ENCODE results near the gene ESYT3. TPM values are rescaled to one million over a fixed set of nuclear protein-coding genes. Genes with fewer than 3 reads are reported as not detected.

ESYT3 gene
- total and polyA plus RNA-seq, 9 of the 15 experiments (the other 6 are each of a cell fraction or from before 2014, with no cell fraction given), result not detected

GRCh38 chr3:138417559-138417982 is 16.8 kb upstream of the ESYT3 start (continued):
- TF ChIP-seq MITF (IDR thresholded peaks at IDR 0.05), result no peak
- TF ChIP-seq KLF13 (tag; IDR thresholded peaks at IDR 0.05; ENCODE audit: borderline replicate concordance, low read depth), result no peak
- TF ChIP-seq, protein P1, sequence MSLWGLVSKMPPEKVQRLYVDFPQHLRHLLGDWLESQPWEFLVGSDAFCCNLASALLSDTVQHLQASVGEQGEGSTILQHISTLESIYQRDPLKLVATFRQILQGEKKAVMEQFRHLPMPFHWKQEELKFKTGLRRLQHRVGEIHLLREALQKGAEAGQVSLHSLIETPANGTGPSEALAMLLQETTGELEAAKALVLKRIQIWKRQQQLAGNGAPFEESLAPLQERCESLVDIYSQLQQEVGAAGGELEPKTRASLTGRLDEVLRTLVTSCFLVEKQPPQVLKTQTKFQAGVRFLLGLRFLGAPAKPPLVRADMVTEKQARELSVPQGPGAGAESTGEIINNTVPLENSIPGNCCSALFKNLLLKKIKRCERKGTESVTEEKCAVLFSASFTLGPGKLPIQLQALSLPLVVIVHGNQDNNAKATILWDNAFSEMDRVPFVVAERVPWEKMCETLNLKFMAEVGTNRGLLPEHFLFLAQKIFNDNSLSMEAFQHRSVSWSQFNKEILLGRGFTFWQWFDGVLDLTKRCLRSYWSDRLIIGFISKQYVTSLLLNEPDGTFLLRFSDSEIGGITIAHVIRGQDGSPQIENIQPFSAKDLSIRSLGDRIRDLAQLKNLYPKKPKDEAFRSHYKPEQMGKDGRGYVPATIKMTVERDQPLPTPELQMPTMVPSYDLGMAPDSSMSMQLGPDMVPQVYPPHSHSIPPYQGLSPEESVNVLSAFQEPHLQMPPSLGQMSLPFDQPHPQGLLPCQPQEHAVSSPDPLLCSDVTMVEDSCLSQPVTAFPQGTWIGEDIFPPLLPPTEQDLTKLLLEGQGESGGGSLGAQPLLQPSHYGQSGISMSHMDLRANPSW (CRISPR knock-in tag; IDR thresholded peaks at IDR 0.05), result no peak
- TF ChIP-seq NONO (IDR thresholded peaks at IDR 0.05; ENCODE audit: low read depth in 2 of 2, low read length in 1 of 2), result no peak
- no peak for TF ChIP-seq SIRT6 (IDR thresholded peaks at IDR 0.05; ENCODE audit: low read depth, low read length)
- no peak for TF ChIP-seq ZNF121 (CRISPR knock-in tag; conservative IDR thresholded peaks at IDR 0.05)
- no peak for TF ChIP-seq ETV1 (tag; conservative IDR thresholded peaks at IDR 0.05; ENCODE audit: low read depth)
- TF ChIP-seq DNMT1 (IDR thresholded peaks at IDR 0.05), result no peak
- TF ChIP-seq NCOA6 (IDR thresholded peaks at IDR 0.05), result no peak
- TF ChIP-seq STAG1 (CRISPR knock-in tag; IDR thresholded peaks at IDR 0.05; ENCODE audit: borderline replicate concordance), result peak; percentile 60; the same call in 1 of the 2 replicates
- TF ChIP-seq ZNF143 (CRISPR knock-in tag; IDR thresholded peaks at IDR 0.05), result no peak
- TF ChIP-seq U2AF1 (optimal IDR thresholded peaks at IDR 0.05; ENCODE audit: low read depth, low read length), result no peak
- TF ChIP-seq ZNF232 (CRISPR knock-in tag; IDR thresholded peaks at IDR 0.05), result no peak
- TF ChIP-seq XRCC5 (IDR thresholded peaks at IDR 0.05; ENCODE audit: low read depth, low read length), result 0 out of 2 replicates have a peak, but pooled peaks have one; percentile 57
- no peak for TF ChIP-seq CREBBP (IDR thresholded peaks at IDR 0.05; ENCODE audit: low read depth, low read length)
- no peak for TF ChIP-seq ZNF57 (CRISPR knock-in tag; IDR thresholded peaks at IDR 0.05)
- TF ChIP-seq, protein P2, sequence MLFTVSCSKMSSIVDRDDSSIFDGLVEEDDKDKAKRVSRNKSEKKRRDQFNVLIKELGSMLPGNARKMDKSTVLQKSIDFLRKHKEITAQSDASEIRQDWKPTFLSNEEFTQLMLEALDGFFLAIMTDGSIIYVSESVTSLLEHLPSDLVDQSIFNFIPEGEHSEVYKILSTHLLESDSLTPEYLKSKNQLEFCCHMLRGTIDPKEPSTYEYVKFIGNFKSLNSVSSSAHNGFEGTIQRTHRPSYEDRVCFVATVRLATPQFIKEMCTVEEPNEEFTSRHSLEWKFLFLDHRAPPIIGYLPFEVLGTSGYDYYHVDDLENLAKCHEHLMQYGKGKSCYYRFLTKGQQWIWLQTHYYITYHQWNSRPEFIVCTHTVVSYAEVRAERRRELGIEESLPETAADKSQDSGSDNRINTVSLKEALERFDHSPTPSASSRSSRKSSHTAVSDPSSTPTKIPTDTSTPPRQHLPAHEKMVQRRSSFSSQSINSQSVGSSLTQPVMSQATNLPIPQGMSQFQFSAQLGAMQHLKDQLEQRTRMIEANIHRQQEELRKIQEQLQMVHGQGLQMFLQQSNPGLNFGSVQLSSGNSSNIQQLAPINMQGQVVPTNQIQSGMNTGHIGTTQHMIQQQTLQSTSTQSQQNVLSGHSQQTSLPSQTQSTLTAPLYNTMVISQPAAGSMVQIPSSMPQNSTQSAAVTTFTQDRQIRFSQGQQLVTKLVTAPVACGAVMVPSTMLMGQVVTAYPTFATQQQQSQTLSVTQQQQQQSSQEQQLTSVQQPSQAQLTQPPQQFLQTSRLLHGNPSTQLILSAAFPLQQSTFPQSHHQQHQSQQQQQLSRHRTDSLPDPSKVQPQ (CRISPR knock-in tag; IDR thresholded peaks at IDR 0.05; ENCODE audit: borderline replicate concordance), result no peak
- no peak for TF ChIP-seq NFYB (IDR thresholded peaks at IDR 0.05; ENCODE audit: extremely low read depth, insufficient read length)
- no peak for TF ChIP-seq ZNF639 (CRISPR knock-in tag; conservative IDR thresholded peaks at IDR 0.05 in 1 of 2, IDR thresholded peaks at IDR 0.05 in 1 of 2)

Measured in K562 (cell line).